Astrocyte (in vitro differentiated cells and primary cell): ENCODE data around the gene WDR6.

Experiments
- EZH2 ChIP-seq: IDR thresholded peaks from 2 replicates; pipeline ENCODE4 v1.6.1; 2012; ENCODE audit warnings: mild to moderate bottlenecking, low read length, inconsistent platforms; ENCODE audit not compliant: insufficient read depth
- TF ChIP-seq, protein P1 (sequence below): IDR thresholded peaks from 2 replicates; pipeline ENCODE4 v1.5.1; 2011; ENCODE audit warnings: low read depth, mild to moderate bottlenecking, inconsistent platforms, low read length, moderate library complexity; ENCODE audit not compliant: insufficient read depth

GRCh38 chr3:49016414-49017228, 9.4 kb downstream of the WDR6 start:
- TF ChIP-seq EZH2: no peak
- TF ChIP-seq, protein P1, sequence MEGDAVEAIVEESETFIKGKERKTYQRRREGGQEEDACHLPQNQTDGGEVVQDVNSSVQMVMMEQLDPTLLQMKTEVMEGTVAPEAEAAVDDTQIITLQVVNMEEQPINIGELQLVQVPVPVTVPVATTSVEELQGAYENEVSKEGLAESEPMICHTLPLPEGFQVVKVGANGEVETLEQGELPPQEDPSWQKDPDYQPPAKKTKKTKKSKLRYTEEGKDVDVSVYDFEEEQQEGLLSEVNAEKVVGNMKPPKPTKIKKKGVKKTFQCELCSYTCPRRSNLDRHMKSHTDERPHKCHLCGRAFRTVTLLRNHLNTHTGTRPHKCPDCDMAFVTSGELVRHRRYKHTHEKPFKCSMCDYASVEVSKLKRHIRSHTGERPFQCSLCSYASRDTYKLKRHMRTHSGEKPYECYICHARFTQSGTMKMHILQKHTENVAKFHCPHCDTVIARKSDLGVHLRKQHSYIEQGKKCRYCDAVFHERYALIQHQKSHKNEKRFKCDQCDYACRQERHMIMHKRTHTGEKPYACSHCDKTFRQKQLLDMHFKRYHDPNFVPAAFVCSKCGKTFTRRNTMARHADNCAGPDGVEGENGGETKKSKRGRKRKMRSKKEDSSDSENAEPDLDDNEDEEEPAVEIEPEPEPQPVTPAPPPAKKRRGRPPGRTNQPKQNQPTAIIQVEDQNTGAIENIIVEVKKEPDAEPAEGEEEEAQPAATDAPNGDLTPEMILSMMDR: no peak
